K562 (cell line): ENCODE measurements around the gene ANO8. TPM values are rescaled to one million over a fixed set of nuclear protein-coding genes. Genes with fewer than 3 reads are reported as not detected.

Source experiments
- CBX1 ChIP-seq: sonication (generic); IDR thresholded peaks from 2 replicates; pipeline ENCODE4 v1.6.1; 2016; ENCODE audit warnings: antibody characterized with exemption, low read depth, mild to moderate bottlenecking
- ESRRB ChIP-seq: fragments of 250-450 bp; sonication (Bioruptor Pico); IDR thresholded peaks from 2 replicates; pipeline ENCODE4 v1.5.0; 2020; ENCODE audit warnings: mild to moderate bottlenecking, moderate library complexity, borderline replicate concordance
- FOSL1 ChIP-seq: fragments of 200-800 bp; sonication (Bioruptor generic); conservative IDR thresholded peaks from 2 replicates; pipeline ENCODE4 v1.6.1; 2016; ENCODE audit warnings: missing genetic modification characterization, missing compliant biosample characterization
- NR1H2 ChIP-seq: sonication (generic); formaldehyde crosslinking; IDR thresholded peaks from 2 replicates; pipeline ENCODE4 v1.4.0; 2020; ENCODE audit warnings: mild to moderate bottlenecking, missing genetic modification reagents
- POLR2G ChIP-seq: fragments of 200-400 bp; formaldehyde crosslinking; IDR thresholded peaks from 2 replicates; pipeline ENCODE4 v1.6.1; 2017; ENCODE audit warnings: low read depth, mild to moderate bottlenecking, antibody characterized with exemption, low read length, moderate library complexity
- POLR2H ChIP-seq: IDR thresholded peaks from 2 replicates; pipeline ENCODE4 v1.6.1; 2016; ENCODE audit warnings: missing genetic modification characterization, low read depth, mild to moderate bottlenecking, control low read depth, missing compliant biosample characterization, moderate library complexity
- PURB ChIP-seq: sonication (generic); formaldehyde crosslinking; IDR thresholded peaks from 2 replicates; pipeline ENCODE4 v1.9.0; 2021; ENCODE audit warnings: low read depth, mild to moderate bottlenecking, missing genetic modification reagents
- RFX1 ChIP-seq: fragments of 450-650 bp; IDR thresholded peaks from 2 replicates; pipeline ENCODE4 v1.6.1; 2016; ENCODE audit warnings: mild to moderate bottlenecking, moderate library complexity
- polyA plus RNA-seq, 8 experiments: library from polyadenylated mRNA; depleted of rRNA in 4 of 8; stranded (reverse) in 5 of 8; unstranded in 3 of 8; fragments of >200 nt; fragmentation: Nextera tagmentation in 2 of 8; fragmentation: Illumina TruSeq in 1 of 8; extraction: Ambion mirVana in 2 of 8; extraction: Trizol in 1 of 8; gene quantifications; 2 replicates each; pipeline versions ENCODE4 v1.2.1 to v1.2.3, GENCODE V29; 2011 to 2014; ENCODE audit warnings: inconsistent platforms in 1 of 8, missing spikeins in 1 of 8
- total RNA-seq, 7 experiments: library from RNA; depleted of rRNA in 6 of 7; stranded (reverse); fragments of >200 nt in 6 of 7; fragmentation: Illumina TruSeq in 2 of 7; extraction: Trizol in 2 of 7; gene quantifications; 2 replicates each; pipeline versions ENCODE4 v1.2.1 to v1.2.3, GENCODE V29; 2011 to 2021; ENCODE audit warnings: low replicate concordance in 1 of 7
- TF ChIP-seq, protein P1 (sequence below): sonication (generic); formaldehyde crosslinking; IDR thresholded peaks from 2 replicates; pipeline ENCODE4 v1.8.1; 2022; ENCODE audit warnings: missing genetic modification reagents
- TF ChIP-seq, protein P2 (sequence below): fragments of 200-600 bp; sonication (generic); IDR thresholded peaks from one replicate; pipeline ENCODE4 v1.6.1; 2012; ENCODE audit warnings: mild to moderate bottlenecking, low read depth, low read length, inconsistent platforms
- TF ChIP-seq, protein P3 (sequence below): fragments of 450-650 bp; IDR thresholded peaks from 2 replicates; pipeline ENCODE4 v1.6.1; 2016; ENCODE audit warnings: low read depth, mild to moderate bottlenecking, moderate library complexity
- TF ChIP-seq, protein P4 (sequence below): fragments of 450-650 bp; IDR thresholded peaks from 2 replicates; pipeline ENCODE4 v1.7.0; 2016; ENCODE audit warnings: borderline replicate concordance

The ANO8 gene
- total and polyA plus RNA-seq, 9 of the 15 experiments (the other 6 are each of a cell fraction or from before 2014, with no cell fraction given) = 0.07 to 7.6 (median 2.3) TPM; not detected in 1

DNA sequence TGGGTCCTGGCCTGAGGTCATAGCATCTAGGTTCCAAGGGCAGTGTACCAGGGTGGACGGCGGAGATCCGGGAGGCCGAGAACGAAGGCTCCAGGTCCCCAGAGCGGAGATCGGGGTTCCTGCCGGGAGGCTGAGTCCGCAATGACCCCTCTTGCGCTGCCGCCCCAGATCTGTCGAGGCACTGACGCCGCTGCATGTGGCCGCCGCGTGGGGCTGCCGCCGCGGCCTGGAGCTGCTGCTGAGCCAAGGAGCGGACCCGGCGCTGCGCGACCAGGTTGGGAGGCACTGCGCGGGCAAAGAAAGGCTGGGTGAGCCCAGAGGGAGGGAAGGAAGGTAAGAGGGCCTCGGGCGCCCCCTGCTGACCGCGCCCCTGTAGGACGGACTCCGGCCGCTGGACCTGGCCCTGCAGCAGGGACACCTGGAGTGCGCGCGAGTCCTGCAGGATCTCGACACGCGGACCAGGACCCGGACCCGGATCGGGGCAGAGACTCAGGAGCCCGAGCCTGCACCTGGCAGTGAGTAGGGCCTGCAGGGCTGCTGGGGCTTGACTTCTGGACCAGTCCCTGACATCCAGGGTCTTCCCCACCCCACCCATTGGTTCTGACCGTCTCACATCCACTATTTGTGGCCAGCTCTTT, 52.0 kb downstream of the ANO8 start (continued):
- TF ChIP-seq, protein P1, sequence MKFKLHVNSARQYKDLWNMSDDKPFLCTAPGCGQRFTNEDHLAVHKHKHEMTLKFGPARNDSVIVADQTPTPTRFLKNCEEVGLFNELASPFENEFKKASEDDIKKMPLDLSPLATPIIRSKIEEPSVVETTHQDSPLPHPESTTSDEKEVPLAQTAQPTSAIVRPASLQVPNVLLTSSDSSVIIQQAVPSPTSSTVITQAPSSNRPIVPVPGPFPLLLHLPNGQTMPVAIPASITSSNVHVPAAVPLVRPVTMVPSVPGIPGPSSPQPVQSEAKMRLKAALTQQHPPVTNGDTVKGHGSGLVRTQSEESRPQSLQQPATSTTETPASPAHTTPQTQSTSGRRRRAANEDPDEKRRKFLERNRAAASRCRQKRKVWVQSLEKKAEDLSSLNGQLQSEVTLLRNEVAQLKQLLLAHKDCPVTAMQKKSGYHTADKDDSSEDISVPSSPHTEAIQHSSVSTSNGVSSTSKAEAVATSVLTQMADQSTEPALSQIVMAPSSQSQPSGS = no peak
- TF ChIP-seq NR1H2 = no peak
- TF ChIP-seq POLR2H (tag) = no peak
- TF ChIP-seq, protein P2, sequence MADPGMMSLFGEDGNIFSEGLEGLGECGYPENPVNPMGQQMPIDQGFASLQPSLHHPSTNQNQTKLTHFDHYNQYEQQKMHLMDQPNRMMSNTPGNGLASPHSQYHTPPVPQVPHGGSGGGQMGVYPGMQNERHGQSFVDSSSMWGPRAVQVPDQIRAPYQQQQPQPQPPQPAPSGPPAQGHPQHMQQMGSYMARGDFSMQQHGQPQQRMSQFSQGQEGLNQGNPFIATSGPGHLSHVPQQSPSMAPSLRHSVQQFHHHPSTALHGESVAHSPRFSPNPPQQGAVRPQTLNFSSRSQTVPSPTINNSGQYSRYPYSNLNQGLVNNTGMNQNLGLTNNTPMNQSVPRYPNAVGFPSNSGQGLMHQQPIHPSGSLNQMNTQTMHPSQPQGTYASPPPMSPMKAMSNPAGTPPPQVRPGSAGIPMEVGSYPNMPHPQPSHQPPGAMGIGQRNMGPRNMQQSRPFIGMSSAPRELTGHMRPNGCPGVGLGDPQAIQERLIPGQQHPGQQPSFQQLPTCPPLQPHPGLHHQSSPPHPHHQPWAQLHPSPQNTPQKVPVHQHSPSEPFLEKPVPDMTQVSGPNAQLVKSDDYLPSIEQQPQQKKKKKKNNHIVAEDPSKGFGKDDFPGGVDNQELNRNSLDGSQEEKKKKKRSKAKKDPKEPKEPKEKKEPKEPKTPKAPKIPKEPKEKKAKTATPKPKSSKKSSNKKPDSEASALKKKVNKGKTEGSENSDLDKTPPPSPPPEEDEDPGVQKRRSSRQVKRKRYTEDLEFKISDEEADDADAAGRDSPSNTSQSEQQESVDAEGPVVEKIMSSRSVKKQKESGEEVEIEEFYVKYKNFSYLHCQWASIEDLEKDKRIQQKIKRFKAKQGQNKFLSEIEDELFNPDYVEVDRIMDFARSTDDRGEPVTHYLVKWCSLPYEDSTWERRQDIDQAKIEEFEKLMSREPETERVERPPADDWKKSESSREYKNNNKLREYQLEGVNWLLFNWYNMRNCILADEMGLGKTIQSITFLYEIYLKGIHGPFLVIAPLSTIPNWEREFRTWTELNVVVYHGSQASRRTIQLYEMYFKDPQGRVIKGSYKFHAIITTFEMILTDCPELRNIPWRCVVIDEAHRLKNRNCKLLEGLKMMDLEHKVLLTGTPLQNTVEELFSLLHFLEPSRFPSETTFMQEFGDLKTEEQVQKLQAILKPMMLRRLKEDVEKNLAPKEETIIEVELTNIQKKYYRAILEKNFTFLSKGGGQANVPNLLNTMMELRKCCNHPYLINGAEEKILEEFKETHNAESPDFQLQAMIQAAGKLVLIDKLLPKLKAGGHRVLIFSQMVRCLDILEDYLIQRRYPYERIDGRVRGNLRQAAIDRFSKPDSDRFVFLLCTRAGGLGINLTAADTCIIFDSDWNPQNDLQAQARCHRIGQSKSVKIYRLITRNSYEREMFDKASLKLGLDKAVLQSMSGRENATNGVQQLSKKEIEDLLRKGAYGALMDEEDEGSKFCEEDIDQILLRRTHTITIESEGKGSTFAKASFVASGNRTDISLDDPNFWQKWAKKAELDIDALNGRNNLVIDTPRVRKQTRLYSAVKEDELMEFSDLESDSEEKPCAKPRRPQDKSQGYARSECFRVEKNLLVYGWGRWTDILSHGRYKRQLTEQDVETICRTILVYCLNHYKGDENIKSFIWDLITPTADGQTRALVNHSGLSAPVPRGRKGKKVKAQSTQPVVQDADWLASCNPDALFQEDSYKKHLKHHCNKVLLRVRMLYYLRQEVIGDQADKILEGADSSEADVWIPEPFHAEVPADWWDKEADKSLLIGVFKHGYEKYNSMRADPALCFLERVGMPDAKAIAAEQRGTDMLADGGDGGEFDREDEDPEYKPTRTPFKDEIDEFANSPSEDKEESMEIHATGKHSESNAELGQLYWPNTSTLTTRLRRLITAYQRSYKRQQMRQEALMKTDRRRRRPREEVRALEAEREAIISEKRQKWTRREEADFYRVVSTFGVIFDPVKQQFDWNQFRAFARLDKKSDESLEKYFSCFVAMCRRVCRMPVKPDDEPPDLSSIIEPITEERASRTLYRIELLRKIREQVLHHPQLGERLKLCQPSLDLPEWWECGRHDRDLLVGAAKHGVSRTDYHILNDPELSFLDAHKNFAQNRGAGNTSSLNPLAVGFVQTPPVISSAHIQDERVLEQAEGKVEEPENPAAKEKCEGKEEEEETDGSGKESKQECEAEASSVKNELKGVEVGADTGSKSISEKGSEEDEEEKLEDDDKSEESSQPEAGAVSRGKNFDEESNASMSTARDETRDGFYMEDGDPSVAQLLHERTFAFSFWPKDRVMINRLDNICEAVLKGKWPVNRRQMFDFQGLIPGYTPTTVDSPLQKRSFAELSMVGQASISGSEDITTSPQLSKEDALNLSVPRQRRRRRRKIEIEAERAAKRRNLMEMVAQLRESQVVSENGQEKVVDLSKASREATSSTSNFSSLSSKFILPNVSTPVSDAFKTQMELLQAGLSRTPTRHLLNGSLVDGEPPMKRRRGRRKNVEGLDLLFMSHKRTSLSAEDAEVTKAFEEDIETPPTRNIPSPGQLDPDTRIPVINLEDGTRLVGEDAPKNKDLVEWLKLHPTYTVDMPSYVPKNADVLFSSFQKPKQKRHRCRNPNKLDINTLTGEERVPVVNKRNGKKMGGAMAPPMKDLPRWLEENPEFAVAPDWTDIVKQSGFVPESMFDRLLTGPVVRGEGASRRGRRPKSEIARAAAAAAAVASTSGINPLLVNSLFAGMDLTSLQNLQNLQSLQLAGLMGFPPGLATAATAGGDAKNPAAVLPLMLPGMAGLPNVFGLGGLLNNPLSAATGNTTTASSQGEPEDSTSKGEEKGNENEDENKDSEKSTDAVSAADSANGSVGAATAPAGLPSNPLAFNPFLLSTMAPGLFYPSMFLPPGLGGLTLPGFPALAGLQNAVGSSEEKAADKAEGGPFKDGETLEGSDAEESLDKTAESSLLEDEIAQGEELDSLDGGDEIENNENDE = no peak
- TF ChIP-seq, protein P3, sequence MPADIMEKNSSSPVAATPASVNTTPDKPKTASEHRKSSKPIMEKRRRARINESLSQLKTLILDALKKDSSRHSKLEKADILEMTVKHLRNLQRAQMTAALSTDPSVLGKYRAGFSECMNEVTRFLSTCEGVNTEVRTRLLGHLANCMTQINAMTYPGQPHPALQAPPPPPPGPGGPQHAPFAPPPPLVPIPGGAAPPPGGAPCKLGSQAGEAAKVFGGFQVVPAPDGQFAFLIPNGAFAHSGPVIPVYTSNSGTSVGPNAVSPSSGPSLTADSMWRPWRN = no peak
- peak; percentile 74 for TF ChIP-seq POLR2G
- TF ChIP-seq FOSL1 (tag) = no peak
- no peak for TF ChIP-seq ESRRB (CRISPR knock-in tag)
- TF ChIP-seq, protein P4, sequence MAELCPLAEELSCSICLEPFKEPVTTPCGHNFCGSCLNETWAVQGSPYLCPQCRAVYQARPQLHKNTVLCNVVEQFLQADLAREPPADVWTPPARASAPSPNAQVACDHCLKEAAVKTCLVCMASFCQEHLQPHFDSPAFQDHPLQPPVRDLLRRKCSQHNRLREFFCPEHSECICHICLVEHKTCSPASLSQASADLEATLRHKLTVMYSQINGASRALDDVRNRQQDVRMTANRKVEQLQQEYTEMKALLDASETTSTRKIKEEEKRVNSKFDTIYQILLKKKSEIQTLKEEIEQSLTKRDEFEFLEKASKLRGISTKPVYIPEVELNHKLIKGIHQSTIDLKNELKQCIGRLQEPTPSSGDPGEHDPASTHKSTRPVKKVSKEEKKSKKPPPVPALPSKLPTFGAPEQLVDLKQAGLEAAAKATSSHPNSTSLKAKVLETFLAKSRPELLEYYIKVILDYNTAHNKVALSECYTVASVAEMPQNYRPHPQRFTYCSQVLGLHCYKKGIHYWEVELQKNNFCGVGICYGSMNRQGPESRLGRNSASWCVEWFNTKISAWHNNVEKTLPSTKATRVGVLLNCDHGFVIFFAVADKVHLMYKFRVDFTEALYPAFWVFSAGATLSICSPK = no peak
- TF ChIP-seq RFX1 = no peak
- peak; percentile 32; the same call in 1 of the 2 replicates for TF ChIP-seq CBX1
- TF ChIP-seq PURB (CRISPR knock-in tag) = no peak
